PFSK-1 (cell line): Measurements from ENCODE around the gene CXCL1.

ENCODE experiments used
- POLR2AphosphoS5 ChIP-seq: IDR thresholded peaks from 2 replicates; pipeline ENCODE4 v1.6.1; 2012; ENCODE audit warnings: low read depth, mild to moderate bottlenecking, control low read depth, low read length, moderate library complexity
- SIN3A ChIP-seq: IDR thresholded peaks from 2 replicates; pipeline ENCODE4 v1.6.1; 2012; ENCODE audit warnings: mild to moderate bottlenecking, low read length, moderate library complexity, borderline replicate concordance; ENCODE audit not compliant: insufficient read depth

- TF ChIP-seq SIN3A (no peak), POLR2AphosphoS5 (no peak)
Measured at GRCh38 chr4:73916172-73916925, 47.2 kb downstream of the CXCL1 start.
